ENCODE results near the gene CD3E. TPM values are rescaled to one million over a fixed set of nuclear protein-coding genes. Genes with fewer than 3 reads are reported as not detected.

CD3E gene
- total and polyA plus RNA-seq, 2 of the 8 experiments (the other 6 are each of a cell fraction or from before 2014, with no cell fraction given): not detected

GRCh38 chr11:118310271-118310670 lies 5.7 kb downstream of the CD3E start:
- Histone ChIP-seq H3K79me1 (ENCODE audit: low read depth, low read length) (no peaks in the 10 kb centered on the region), H3K9me3 (ENCODE audit: insufficient read depth in 2 of 2, low read depth in 1 of 2, low read length in 1 of 2) (no peaks in the 10 kb centered on the region), H3K36me3 (ENCODE audit: control insufficient read depth in 2 of 4, insufficient read depth in 4 of 4, low read length in 3 of 4) (no peaks in the 10 kb centered on the region), H2AK5ac (ENCODE audit: low read depth, low read length) (no peak overlapping the region), H3K14ac (ENCODE audit: insufficient read length) (no peak overlapping the region), H3K18ac (ENCODE audit: extremely low read depth, low read length) (no peak overlapping the region), H3K27me3 (replicated peaks in 1 of 4; ENCODE audit: control insufficient read depth in 3 of 4, extremely low read depth in 1 of 4, insufficient read depth in 3 of 4, low read length in 3 of 4) (no peaks in the 10 kb centered on the region), H2BK20ac (ENCODE audit: low read length) (no peak overlapping the region), H4K5ac (ENCODE audit: insufficient read length, low read depth, low read length) (no peak overlapping the region), H2BK120ac (replicated peaks; ENCODE audit: low read depth, low read length) (no peak overlapping the region), H2BK15ac (ENCODE audit: low read length) (no peak overlapping the region), H3K79me2 (ENCODE audit: control insufficient read depth in 1 of 2, insufficient read depth in 2 of 2, low read length in 2 of 2) (no peaks in the 10 kb centered on the region), H3K4me2 (ENCODE audit: insufficient read depth in 1 of 2, low read depth in 2 of 2, low read length in 2 of 2) (no peak overlapping the region), H3K56ac (replicated peaks; ENCODE audit: insufficient read length, low read depth, low read length) (no peak overlapping the region), H4K91ac (replicated peaks; ENCODE audit: insufficient read length, low read length) (no peak overlapping the region), H3K23me2 (ENCODE audit: low read depth, low read length) (peaks cover 5% of the 10 kb centered on the region; the same call in 1 of the 2 replicates), H3K23ac (ENCODE audit: insufficient read length) (no peak overlapping the region), H2AFZ (ENCODE audit: low read length) (no peak overlapping the region), H3K9ac (replicated peaks in 1 of 4; ENCODE audit: extremely low read depth in 1 of 4, low read depth in 3 of 4, low read length in 3 of 4) (no peak overlapping the region), H4K8ac (ENCODE audit: extremely low read depth, insufficient read depth, low read length) (no peak overlapping the region), H2BK5ac (ENCODE audit: low read depth, low read length) (no peak overlapping the region), H3K4me1 (replicated peaks in 1 of 4; ENCODE audit: control insufficient read depth in 3 of 4, insufficient read depth in 4 of 4, low read length in 3 of 4) (peaks cover 0 to 5% (median 2%) of the 10 kb centered on the region in 4 experiments; a peak in 6 of 7 replicates), H4K20me1 (replicated peaks in 1 of 2; ENCODE audit: control insufficient read depth in 1 of 2, insufficient read depth in 2 of 2, low read length in 2 of 2) (no peaks in the 10 kb centered on the region), H2BK12ac (ENCODE audit: low read depth, low read length) (no peak overlapping the region), H3K4ac (replicated peaks; ENCODE audit: insufficient read length, low read depth, low read length) (no peak overlapping the region), H3K27ac (ENCODE audit: low read depth, low read length) (no peak overlapping the region), H3K4me3 (ENCODE audit: extremely low read depth in 1 of 4, insufficient read depth in 2 of 4, low read depth in 3 of 4, low read length in 4 of 4) (no peak overlapping the region)
- TF ChIP-seq SAP30 (IDR thresholded peaks at IDR 0.05; ENCODE audit: insufficient read depth, insufficient replicate concordance, low read length) (no peak), BACH1 (IDR thresholded peaks at IDR 0.05; ENCODE audit: low read length) (no peak), BRCA1 (IDR thresholded peaks at IDR 0.05; ENCODE audit: low read depth, low read length) (no peak), SIN3A (conservative IDR thresholded peaks at IDR 0.05 in 1 of 2, IDR thresholded peaks at IDR 0.05 in 1 of 2; ENCODE audit: low read depth in 1 of 2, low read length in 2 of 2) (no peak), CTCF (IDR thresholded peaks at IDR 0.05; ENCODE audit: control extremely low read depth in 1 of 3, insufficient read depth in 1 of 3, low read depth in 1 of 3, low read length in 3 of 3) (no peak)
- ChIA-PET POLR2A (ENCODE audit: partially characterized antibody) (interaction anchor here (1.6 kb wide), 1 partner anchor 9 kb away, joined by 3 read pairs; no protein-coding TSS in a partner anchor), CTCF (ENCODE audit: partially characterized antibody) (interaction anchor here (1.4 kb wide), 1 partner anchor 11 kb away, joined by 3 read pairs; no protein-coding TSS in a partner anchor)
- no peak for DNase-seq (ENCODE audit: low read depth in 1 of 2, low spot score in 2 of 2)
- 94% methylated on average over 3 of the region's 3 CpGs; no CpG with 5 or more reads in 1 of the 2 experiments for WGBS, 2 experiments (ENCODE audit: extremely low coverage in 1 of 2, insufficient coverage in 1 of 2, insufficient read length in 1 of 2, insufficient replicate concordance in 2 of 2, low coverage in 1 of 2, low lambda C conversion rate in 2 of 2, missing lambda C conversion rate in 1 of 2)
- FAIRE-seq: no peak

All from H1 (cell line).